ENCODE data around the gene CNNM3. TPM values are rescaled to one million over a fixed set of nuclear protein-coding genes. Genes with fewer than 3 reads are reported as not detected.
A peak's percentile ranks its signal among the peaks of the same experiment; 100 is the strongest.

The CNNM3 gene
- total and polyA plus RNA-seq, 2 experiments from 2014 or later: 17.1 to 25.8 TPM

DNA sequence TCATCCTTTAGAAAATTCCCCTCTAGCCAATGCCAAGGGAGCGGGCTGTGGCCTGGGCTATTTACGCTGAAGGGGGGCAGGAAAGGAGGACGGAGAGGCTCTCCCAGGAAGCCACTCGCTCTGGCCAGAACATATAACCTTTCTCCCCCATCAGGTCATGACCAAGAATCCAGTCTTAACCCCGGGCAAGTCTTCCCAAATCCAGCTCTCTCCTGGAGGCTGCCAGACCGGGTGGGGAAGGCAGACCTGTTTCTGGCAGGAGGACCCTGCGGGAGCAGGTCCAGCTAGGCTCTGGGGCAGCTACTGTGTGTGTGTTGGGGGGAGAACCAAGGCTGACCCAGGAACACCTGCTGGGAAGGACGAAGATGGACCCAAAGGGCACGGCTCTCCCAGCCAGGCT, 67.2 kb downstream of the CNNM3 start:
- Histone ChIP-seq H3K4me2 (no peak overlapping the region), H2AFZ (no peak overlapping the region), H4K20me1 (ENCODE audit: insufficient read depth, poor library complexity, severe bottlenecking) (no peaks in the 10 kb centered on the region), H3K4me1 (ENCODE audit: insufficient read depth) (peaks cover 25% of the 10 kb centered on the region), H3K4me3 (no peak overlapping the region), H3K9me2 (replicated peaks; ENCODE audit: insufficient read depth) (no peaks in the 10 kb centered on the region), H3K9me3 (ENCODE audit: low read depth) (no peaks in the 10 kb centered on the region), H3K36me3 (replicated peaks; ENCODE audit: insufficient read depth, low read depth) (no peaks in the 10 kb centered on the region), H3K79me2 (no peaks in the 10 kb centered on the region), H3K27ac (no peak overlapping the region), H3K27me3 (no peaks in the 10 kb centered on the region)
- no peak for DNase-seq (ENCODE audit: low spot score)
- 82% methylated on average over 9 of the region's 9 CpGs for WGBS (ENCODE audit: low lambda C conversion rate, missing lambda C conversion rate)
- TF ChIP-seq EZH2 (IDR thresholded peaks at IDR 0.05; ENCODE audit: borderline replicate concordance): no peak
- TF ChIP-seq CTCF (IDR thresholded peaks at IDR 0.05; ENCODE audit: poor library complexity): no peak
- TF ChIP-seq EZH2phosphoT487 (IDR thresholded peaks at IDR 0.05; ENCODE audit: low read depth, severe bottlenecking, unreplicated experiment): no peak

MicroRNAs encoded within 50 kb of the gene (microRNA counts, 767-probe panel; counts per million panel counts)
- not detected for microRNA hsa-miR-3127-5p

Small RNAs within 50 kb of the gene (microRNA-seq; reads per million reads assigned to microRNA genes)
- 11.2 reads per million, percentile 26 among the genes with 10 or more reads in this experiment for gene MIR3127

Small RNAs within 50 kb of the gene (small RNA-seq; reads per million reads assigned to genes)
- gene MIR3127: 0.56 reads per million, percentile 45 among the genes with 10 or more reads in this experiment

Other genes starting within 250 kb of the CNNM3 start
- gene KANSL3, start 178.0 kb upstream of the CNNM3 start, total RNA-seq: 26.7 and 27.7 TPM in 2 replicates
- gene KANSL3, start 178.0 kb upstream of the CNNM3 start, polyA plus RNA-seq: 18.4 and 20.4 TPM in 2 replicates
- gene FER1L5, start 173.5 kb upstream of the CNNM3 start, total RNA-seq: 0.10 and 0.28 TPM in 2 replicates
- 0.21 and 0.33 TPM in 2 replicates for gene FER1L5, start 173.5 kb upstream of the CNNM3 start, polyA plus RNA-seq
- gene LMAN2L, start 76.2 kb upstream of the CNNM3 start, total RNA-seq: 35.6 and 44.4 TPM in 2 replicates
- gene LMAN2L, start 76.2 kb upstream of the CNNM3 start, polyA plus RNA-seq: 44.6 and 46.7 TPM in 2 replicates
- 10.8 and 11.0 TPM in 2 replicates for gene CNNM4, start 55.4 kb upstream of the CNNM3 start, total RNA-seq
- gene CNNM4, start 55.4 kb upstream of the CNNM3 start, polyA plus RNA-seq: 8.8 and 11.3 TPM in 2 replicates
- gene ANKRD23, start 27.8 kb downstream of the CNNM3 start, total RNA-seq: 1.8 and 2.0 TPM in 2 replicates
- gene ANKRD23, start 27.8 kb downstream of the CNNM3 start, polyA plus RNA-seq: 4.4 and 4.7 TPM in 2 replicates
- gene ANKRD39, start 41.7 kb downstream of the CNNM3 start, total RNA-seq: 9.0 and 13.6 TPM in 2 replicates
- gene ANKRD39, start 41.7 kb downstream of the CNNM3 start, polyA plus RNA-seq: 25.6 and 34.9 TPM in 2 replicates
- gene SEMA4C, start 53.8 kb downstream of the CNNM3 start, total RNA-seq: 30.2 and 37.5 TPM in 2 replicates
- 28.6 and 33.4 TPM in 2 replicates for gene SEMA4C, start 53.8 kb downstream of the CNNM3 start, polyA plus RNA-seq
- gene FAM178B, start 170.3 kb downstream of the CNNM3 start, total RNA-seq: not detected in 2 replicates
- 1.6 and 2.6 TPM in 2 replicates for gene FAM178B, start 170.3 kb downstream of the CNNM3 start, polyA plus RNA-seq

Data from hepatocyte (in vitro differentiated cells).